HepG2 (cell line): Measurements from ENCODE around the gene ST6GALNAC4. TPM values are rescaled to one million over a fixed set of nuclear protein-coding genes. Genes with fewer than 3 reads are reported as not detected.

Experiments
- ATAC-seq: fragments of 200-7000 bp; cut with Tn5 transposase; 3 replicates; pipeline ENCODE4 v1.9.1; 2020; ENCODE audit warnings: mild to moderate bottlenecking, moderate library complexity
- BruUV-seq: library from RNA; stranded (reverse); fragments of 400-500 nt; replicated peaks from 2 replicates; lab custom pipeline; 2021; lab: Mats Ljungman, UMichigan
- CTCF ChIA-PET: fragments of 300-600 bp; formaldehyde crosslinking; extraction: SDS; loops from one replicate; lab custom pipeline; 2021; ENCODE audit warnings: low total read pairs, inconsistent platforms, low intra/inter-chr PET ratio; lab: Yijun Ruan, JAX
- POLR2A ChIA-PET: fragments of 350-600 bp; sonication (Branson Sonifier 250); formaldehyde crosslinking; loops from one replicate; lab custom pipeline; 2020; ENCODE audit warnings: antibody characterized with exemption, inconsistent platforms; lab: Yijun Ruan, JAX
- DNase-seq: peaks from one replicate; pipeline ENCODE4 v3.0.0-alpha.2; 2015; ENCODE audit warnings: low spot score
- FAIRE-seq: peaks from 3 replicates; lab custom pipeline; 2011; peaks lifted over from hg19 to GRCh38; lab: Jason Lieb, UNC
- H2AFZ ChIP-seq: one replicate; pipeline ENCODE4 v1.6.1; 2011; ENCODE audit warnings: low read length, inconsistent platforms
- H3K27ac ChIP-seq: fragments of 300-600 bp; 3 replicates; pipeline ENCODE4 v1.8.0; 2011; ENCODE audit warnings: mixed run types, mild to moderate bottlenecking, mixed read lengths, low read length, inconsistent platforms; ENCODE audit not compliant: insufficient read depth; ENCODE audit errors: extremely low read length
- H3K27me3 ChIP-seq, 2 experiments: fragments of 200-600 bp in 1 of 2; 2 replicates in 1 of 2; 3 replicates in 1 of 2; pipeline versions ENCODE4 v1.6.0 to v1.8.0; 2011; ENCODE audit warnings: low read length in 2 of 2, mild to moderate bottlenecking in 2 of 2, moderate library complexity in 2 of 2, inconsistent platforms in 1 of 2; ENCODE audit not compliant: insufficient read depth in 2 of 2, control insufficient read depth in 1 of 2
- H3K36me3 ChIP-seq, 2 experiments: fragments of 200-600 bp in 1 of 2; replicated peaks in 1 of 2; 2 replicates in 1 of 2; 3 replicates in 1 of 2; pipeline versions ENCODE4 v1.5.1 to v1.8.0; 2011; ENCODE audit warnings: low read length in 2 of 2, inconsistent platforms in 1 of 2; ENCODE audit not compliant: insufficient read depth in 2 of 2, control insufficient read depth in 1 of 2
- H3K4me1 ChIP-seq: 2 replicates; pipeline ENCODE4 v1.5.1; 2012; ENCODE audit warnings: low read length, inconsistent platforms; ENCODE audit not compliant: insufficient read depth
- H3K4me2 ChIP-seq: 2 replicates; pipeline ENCODE4 v1.6.0; 2011; ENCODE audit warnings: low read depth, low read length, inconsistent platforms
- H3K4me3 ChIP-seq, 3 experiments: fragments of 200-600 bp in 1 of 3; sonication (generic), shearing (Covaris generic) in 1 of 3; replicated peaks in 1 of 3; 2 replicates each; pipeline ENCODE4 v1.5.1; 2011 to 2016; ENCODE audit warnings: low read length in 3 of 3, inconsistent platforms in 2 of 3, low read depth in 2 of 3, mild to moderate bottlenecking in 2 of 3, control low read depth in 1 of 3, mixed read lengths in 1 of 3; ENCODE audit not compliant: insufficient read depth in 1 of 3
- H3K79me2 ChIP-seq: one replicate; pipeline ENCODE4 v1.6.1; 2011; ENCODE audit warnings: low read length, inconsistent platforms; ENCODE audit not compliant: insufficient read depth
- H3K9ac ChIP-seq: 2 replicates; pipeline ENCODE4 v1.6.0; 2011; ENCODE audit warnings: mild to moderate bottlenecking, low read depth, low read length, inconsistent platforms; ENCODE audit not compliant: insufficient read depth
- H3K9me3 ChIP-seq: 2 replicates; pipeline ENCODE4 v1.5.1; 2012; ENCODE audit warnings: mild to moderate bottlenecking, low read length
- H4K20me1 ChIP-seq: 2 replicates; pipeline ENCODE4 v1.6.0; 2011; ENCODE audit warnings: inconsistent platforms, mild to moderate bottlenecking, low read length, moderate library complexity; ENCODE audit not compliant: insufficient read depth
- AGO2 ChIP-seq: fragments of 200-400 bp; formaldehyde crosslinking; optimal IDR thresholded peaks from 2 replicates; pipeline ENCODE3; 2017; ENCODE audit warnings: mild to moderate bottlenecking, low read depth, low read length, moderate library complexity
- AHR ChIP-seq: IDR thresholded peaks from 2 replicates; pipeline ENCODE4 v1.6.1; 2018; ENCODE audit warnings: missing genetic modification reagents, missing compliant biosample characterization
- BRCA1 ChIP-seq: sonication (generic); formaldehyde crosslinking; IDR thresholded peaks from 2 replicates; pipeline ENCODE4 v1.4.0; 2020; ENCODE audit warnings: missing genetic modification reagents
- DMAP1 ChIP-seq: IDR thresholded peaks from 2 replicates; pipeline ENCODE4 v1.6.1; 2016
- MIER2 ChIP-seq: IDR thresholded peaks from 2 replicates; pipeline ENCODE4 v1.6.1; 2016; ENCODE audit warnings: missing biosample characterization, missing genetic modification reagents
- RBFOX2 ChIP-seq: fragments of 200-400 bp; formaldehyde crosslinking; IDR thresholded peaks from 2 replicates; pipeline ENCODE4 v1.6.1; 2017; ENCODE audit warnings: low read depth, mild to moderate bottlenecking, low read length
- RFX1 ChIP-seq: fragments of 450-650 bp; IDR thresholded peaks from 2 replicates; pipeline ENCODE4 v1.6.1; 2017
- STAT5B ChIP-seq: sonication (generic); formaldehyde crosslinking; IDR thresholded peaks from 2 replicates; pipeline ENCODE4 v1.4.0; 2020; ENCODE audit warnings: missing genetic modification reagents
- SUZ12 ChIP-seq: fragments of 150-350 bp; IDR thresholded peaks from 2 replicates; pipeline ENCODE4 v1.6.1; 2014; ENCODE audit warnings: low read depth, low read length
- ZBTB33 ChIP-seq: sonication (generic); formaldehyde crosslinking; IDR thresholded peaks from 2 replicates; pipeline ENCODE4 v1.4.0; 2020; ENCODE audit warnings: missing genetic modification reagents
- ZBTB38 ChIP-seq: sonication (generic); formaldehyde crosslinking; IDR thresholded peaks from 2 replicates; pipeline ENCODE4 v1.5.1; 2020; ENCODE audit warnings: mild to moderate bottlenecking, missing genetic modification reagents
- ZNF563 ChIP-seq: sonication (generic); formaldehyde crosslinking; IDR thresholded peaks from 2 replicates; pipeline ENCODE4 v1.8.0; 2022; ENCODE audit warnings: mild to moderate bottlenecking, moderate library complexity, missing genetic modification reagents
- ZNF782 ChIP-seq: sonication (generic); formaldehyde crosslinking; IDR thresholded peaks from 2 replicates; pipeline ENCODE4 v1.4.0; 2020; ENCODE audit warnings: missing genetic modification reagents, mild to moderate bottlenecking, borderline replicate concordance
- ZNF790 ChIP-seq: sonication (generic); formaldehyde crosslinking; IDR thresholded peaks from 2 replicates; pipeline ENCODE4 v1.8.0; 2022; ENCODE audit warnings: missing genetic modification reagents, mild to moderate bottlenecking, borderline replicate concordance
- ZNF841 ChIP-seq: sonication (generic); formaldehyde crosslinking; IDR thresholded peaks from 2 replicates; pipeline ENCODE4 v1.8.1; 2023; ENCODE audit warnings: missing genetic modification reagents, borderline replicate concordance
- WGBS: methylation state at CpG from one replicate; pipeline ENCODE4 v1.1.6; 2017; ENCODE audit warnings: low lambda C conversion rate; 5-methylcytosine and 5-hydroxymethylcytosine counted together
- in situ Hi-C: cut with HindIII; loops from 2 replicates; pipeline ENCODE4 v1.10.0; 2017; ENCODE audit warnings: low pct_unique_long_range_greater_than_20kb; ENCODE audit not compliant: extremely low pct_ligation_motif_present
- intact Hi-C: fragments of 100-400 bp; cut with micrococcal nuclease; formaldehyde crosslinking; loops from one replicate; pipeline ENCODE4 v1.10.0; 2022; ENCODE audit not compliant: unreplicated experiment
- polyA plus RNA-seq, 8 experiments: library from polyadenylated mRNA; depleted of rRNA in 3 of 8; stranded (reverse) in 7 of 8; unstranded in 1 of 8; fragments of >200 nt; fragmentation: Illumina TruSeq in 4 of 8; extraction: Trizol in 4 of 8; gene quantifications; 2 replicates each; pipeline versions ENCODE4 v1.2.1 to v1.2.3, GENCODE V29; 2011 to 2016; ENCODE audit warnings: low read depth in 4 of 8, missing spikeins in 1 of 8, mixed read lengths in 1 of 8; ENCODE audit not compliant: insufficient read depth in 1 of 8
- total RNA-seq, 5 experiments: library from RNA; depleted of rRNA; stranded (reverse); fragments of >200 nt; fragmentation: Illumina TruSeq; extraction: Trizol; gene quantifications; 2 replicates each; pipeline ENCODE4 v1.2.3, GENCODE V29; 2016; ENCODE audit warnings: low read depth in 1 of 5
- TF ChIP-seq, protein P1 (sequence below): sonication (generic); formaldehyde crosslinking; IDR thresholded peaks from 2 replicates; pipeline ENCODE4 v1.9.0; 2022; ENCODE audit warnings: missing genetic modification reagents, mild to moderate bottlenecking, borderline replicate concordance
- TF ChIP-seq, protein P2 (sequence below): sonication (generic); formaldehyde crosslinking; IDR thresholded peaks from 2 replicates; pipeline ENCODE4 v1.9.0; 2021; ENCODE audit warnings: missing genetic modification reagents, mild to moderate bottlenecking, borderline replicate concordance

Gene ST6GALNAC4
- total and polyA plus RNA-seq, 2 of the 13 experiments (the other 11 are each of a cell fraction or from before 2014, with no cell fraction given) = 18.8 to 27.7 TPM

DNA sequence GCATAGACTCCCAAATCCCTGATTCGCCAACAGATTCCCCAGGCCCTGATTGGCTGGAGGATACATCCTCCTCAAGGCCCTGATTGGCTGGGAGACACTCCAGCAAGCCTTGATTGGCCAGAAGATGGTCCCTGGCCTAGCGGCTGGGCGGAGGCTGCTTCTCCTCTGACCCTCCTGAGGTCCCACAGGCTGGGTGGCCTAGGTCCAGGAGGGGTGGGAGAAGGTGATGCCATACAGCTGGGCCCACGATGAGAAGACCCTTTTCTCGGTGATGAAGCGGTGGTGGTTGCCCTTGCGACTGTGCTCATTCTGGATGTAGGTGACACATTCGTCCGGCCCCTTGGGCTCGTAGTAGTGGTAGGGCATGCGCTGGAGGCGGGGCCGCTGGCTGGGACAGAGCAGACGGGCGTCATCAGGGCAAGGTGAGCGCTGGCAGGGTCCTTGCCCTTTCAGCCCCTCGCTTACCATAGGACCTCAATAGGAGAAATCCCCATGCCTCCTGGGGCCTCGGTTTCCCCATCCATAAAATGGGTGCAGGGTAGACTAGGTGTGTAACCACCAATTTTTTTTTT is 30.4 kb downstream of the ST6GALNAC4 start (continued):
- peak; percentile 53; the same call in 1 of the 2 replicates for TF ChIP-seq ZBTB33 (CRISPR knock-in tag)

GRCh38 chr9:127885508-127886281 is 31.1 kb downstream of the ST6GALNAC4 start:
- ATAC-seq (no peak), FAIRE-seq (no peak), DNase-seq (no peak)
- Histone ChIP-seq H4K20me1 (no peaks in the 10 kb centered on the region), H3K9me3 (no peaks in the 10 kb centered on the region), H3K27ac (no peak overlapping the region), H3K9ac (no peak overlapping the region), H3K27me3 (no peaks in the 10 kb centered on the region), H3K79me2 (no peaks in the 10 kb centered on the region), H3K4me2 (no peak overlapping the region), H3K36me3 (peaks cover 11 to 29% of the 10 kb centered on the region in 2 experiments; a peak in 4 of 5 replicates), H3K4me3 (no peak overlapping the region), H3K4me1 (peaks cover 4% of the 10 kb centered on the region; the same call in 1 of the 2 replicates), H2AFZ (no peak overlapping the region)
- BruUV-seq = TSS peak; percentile 37
- intact Hi-C loops = no loop called here
- POLR2A ChIA-PET = interaction anchor here (0.7 to 2.7 kb wide), 5 partner anchors 9 to 83 kb away, joined by 3 to 12 read pairs (median 3); partner anchors contain the start of genes FPGS and ST6GALNAC4
- TF ChIP-seq STAT5B (CRISPR knock-in tag) = no peak
- TF ChIP-seq ZBTB38 (CRISPR knock-in tag) = no peak
- peak; percentile 22 for TF ChIP-seq AGO2
- TF ChIP-seq ZNF790 = no peak
- TF ChIP-seq SUZ12 = no peak
- TF ChIP-seq MIER2 (CRISPR knock-in tag) = no peak
- no peak for TF ChIP-seq DMAP1 (CRISPR knock-in tag)
- TF ChIP-seq, protein P1, sequence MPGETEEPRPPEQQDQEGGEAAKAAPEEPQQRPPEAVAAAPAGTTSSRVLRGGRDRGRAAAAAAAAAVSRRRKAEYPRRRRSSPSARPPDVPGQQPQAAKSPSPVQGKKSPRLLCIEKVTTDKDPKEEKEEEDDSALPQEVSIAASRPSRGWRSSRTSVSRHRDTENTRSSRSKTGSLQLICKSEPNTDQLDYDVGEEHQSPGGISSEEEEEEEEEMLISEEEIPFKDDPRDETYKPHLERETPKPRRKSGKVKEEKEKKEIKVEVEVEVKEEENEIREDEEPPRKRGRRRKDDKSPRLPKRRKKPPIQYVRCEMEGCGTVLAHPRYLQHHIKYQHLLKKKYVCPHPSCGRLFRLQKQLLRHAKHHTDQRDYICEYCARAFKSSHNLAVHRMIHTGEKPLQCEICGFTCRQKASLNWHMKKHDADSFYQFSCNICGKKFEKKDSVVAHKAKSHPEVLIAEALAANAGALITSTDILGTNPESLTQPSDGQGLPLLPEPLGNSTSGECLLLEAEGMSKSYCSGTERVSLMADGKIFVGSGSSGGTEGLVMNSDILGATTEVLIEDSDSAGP (CRISPR knock-in tag) = peak; percentile 59
- TF ChIP-seq ZNF782 (CRISPR knock-in tag) = no peak
- TF ChIP-seq ZNF841 = no peak
- TF ChIP-seq, protein P2, sequence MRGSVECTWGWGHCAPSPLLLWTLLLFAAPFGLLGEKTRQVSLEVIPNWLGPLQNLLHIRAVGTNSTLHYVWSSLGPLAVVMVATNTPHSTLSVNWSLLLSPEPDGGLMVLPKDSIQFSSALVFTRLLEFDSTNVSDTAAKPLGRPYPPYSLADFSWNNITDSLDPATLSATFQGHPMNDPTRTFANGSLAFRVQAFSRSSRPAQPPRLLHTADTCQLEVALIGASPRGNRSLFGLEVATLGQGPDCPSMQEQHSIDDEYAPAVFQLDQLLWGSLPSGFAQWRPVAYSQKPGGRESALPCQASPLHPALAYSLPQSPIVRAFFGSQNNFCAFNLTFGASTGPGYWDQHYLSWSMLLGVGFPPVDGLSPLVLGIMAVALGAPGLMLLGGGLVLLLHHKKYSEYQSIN = no peak
- TF ChIP-seq BRCA1 (CRISPR knock-in tag) = no peak
- TF ChIP-seq AHR (CRISPR knock-in tag) = no peak
- no peak for TF ChIP-seq ZNF563 (CRISPR knock-in tag)
- peak; percentile 6; the same call in 1 of the 2 replicates for TF ChIP-seq RBFOX2
- TF ChIP-seq RFX1 = no peak
- in situ Hi-C loops = no loop called here
- WGBS = 91% methylated on average over 10 of the region's 13 CpGs
- CTCF ChIA-PET = no interaction called here
